Measurements from ENCODE around the gene PPM1K.

PPM1K gene

DNA sequence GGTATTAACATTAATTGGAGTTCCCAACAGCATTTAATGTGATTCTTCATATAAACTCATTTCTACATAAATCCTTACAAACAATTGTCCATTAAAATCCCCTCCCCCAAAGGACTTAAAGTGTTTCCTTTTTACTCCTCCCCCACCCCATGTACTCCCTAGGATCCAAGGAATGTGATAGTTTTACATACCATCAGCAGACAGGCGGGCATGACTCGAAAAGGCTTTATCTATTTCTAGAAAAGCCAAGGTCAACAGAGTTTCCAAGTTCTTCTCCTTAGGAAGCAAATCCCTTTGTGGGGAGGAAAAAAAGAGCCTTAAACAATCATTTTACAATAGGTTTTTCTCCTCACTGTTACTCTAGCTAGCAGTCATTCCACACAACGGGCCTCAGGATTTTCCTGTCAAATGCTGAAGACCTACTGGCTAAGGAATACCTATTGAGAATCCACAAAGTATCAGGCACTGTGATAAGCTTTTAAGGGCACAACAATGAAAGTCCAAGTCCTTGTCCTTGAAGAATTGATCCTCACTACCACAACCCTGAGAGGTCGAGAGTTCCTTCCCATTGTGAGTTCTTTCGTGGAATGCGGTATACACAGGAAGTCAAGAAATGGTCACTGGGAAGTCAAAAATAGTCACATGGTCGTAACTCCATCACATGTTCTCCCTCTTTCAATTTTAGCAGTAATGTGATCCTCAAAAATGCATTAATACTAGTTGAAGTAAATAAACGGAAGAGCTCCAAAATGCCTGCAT, 7.2 kb downstream of the PPM1K start:
- DNase-seq (ENCODE audit: low spot score), result no peak

DNA sequence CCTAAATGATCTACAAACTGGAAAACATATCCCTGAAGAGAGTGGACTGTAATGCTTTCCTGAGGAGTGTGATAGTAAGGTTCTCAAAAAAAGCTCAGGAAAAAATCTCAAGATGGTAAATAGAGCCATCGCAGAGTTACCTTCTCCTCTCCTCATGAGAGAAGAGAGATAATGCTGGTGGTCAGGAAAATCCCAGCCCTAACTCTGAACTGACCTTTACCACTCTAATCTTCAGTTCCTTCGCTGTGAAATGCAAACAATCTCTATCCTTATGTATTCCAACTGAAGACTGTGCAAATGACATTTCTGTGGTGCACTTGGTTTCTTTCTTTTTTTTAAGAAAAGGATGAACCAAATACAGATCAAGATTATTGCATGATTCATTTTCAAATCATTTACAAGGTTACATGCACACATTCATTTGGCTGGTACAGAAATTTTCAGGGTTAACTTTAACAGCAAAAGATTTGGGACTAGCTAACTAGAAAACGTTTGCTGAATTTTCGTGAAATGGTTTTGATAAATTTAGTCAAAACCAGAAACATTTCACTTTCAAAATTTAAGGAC, 8.3 kb downstream of the PPM1K start:
- DNase-seq (ENCODE audit: low spot score), result no peak

DNA sequence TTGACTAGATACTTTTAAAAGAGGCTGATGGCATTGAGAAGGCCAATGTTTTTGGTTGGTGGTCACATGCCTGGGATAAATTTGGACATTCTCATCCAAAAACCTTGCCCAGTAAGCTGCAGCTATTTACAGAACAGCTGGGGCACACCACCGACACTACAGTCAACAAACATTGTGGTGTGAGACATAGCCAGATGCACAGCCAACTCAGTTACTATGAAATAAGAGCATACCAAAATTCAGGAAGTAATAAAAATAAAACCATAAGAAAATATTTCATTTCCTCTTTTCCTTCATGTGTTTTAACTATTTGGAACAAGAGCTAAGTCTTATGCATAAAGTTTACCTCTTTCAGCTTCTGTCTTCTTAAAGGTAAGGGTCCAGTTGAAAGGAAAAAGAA, 8.8 kb downstream of the PPM1K start:
- DNase-seq (ENCODE audit: low spot score), result no peak

GRCh38 chr4:88268913-88269312, 15.4 kb downstream of the PPM1K start:
- DNase-seq (ENCODE audit: low spot score), result no peak

GRCh38 chr4:88264336-88264735, 20.0 kb downstream of the PPM1K start:
- no peak for DNase-seq (ENCODE audit: low spot score)

GRCh38 chr4:88257726-88258125, 26.6 kb downstream of the PPM1K start:
- no peak for DNase-seq (ENCODE audit: low spot score)

GRCh38 chr4:88255111-88255510, 29.2 kb downstream of the PPM1K start:
- no peak for DNase-seq (ENCODE audit: low spot score)

GRCh38 chr4:88251924-88252323, 32.4 kb downstream of the PPM1K start:
- DNase-seq (ENCODE audit: low spot score), result no peak

DNA sequence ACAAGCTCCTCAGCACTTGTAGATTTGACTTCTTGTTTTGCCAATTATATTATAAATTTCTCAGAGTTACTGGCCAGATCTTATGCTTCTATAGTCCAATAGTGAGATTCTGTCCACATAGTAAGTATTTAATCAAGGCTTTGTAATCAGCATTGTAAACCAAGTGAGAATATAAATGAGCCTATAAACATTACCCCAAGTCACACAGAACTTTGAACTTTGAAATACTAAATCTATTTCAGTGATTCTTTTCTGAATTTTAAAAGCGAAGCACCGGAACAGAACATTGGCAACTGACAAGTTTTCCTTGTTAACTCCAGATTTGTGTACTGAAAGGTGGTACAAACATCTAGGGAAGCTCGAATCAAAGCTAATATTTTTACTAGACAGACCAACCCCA, 37.2 kb downstream of the PPM1K start:
- no peak for DNase-seq (ENCODE audit: low spot score)

DNA sequence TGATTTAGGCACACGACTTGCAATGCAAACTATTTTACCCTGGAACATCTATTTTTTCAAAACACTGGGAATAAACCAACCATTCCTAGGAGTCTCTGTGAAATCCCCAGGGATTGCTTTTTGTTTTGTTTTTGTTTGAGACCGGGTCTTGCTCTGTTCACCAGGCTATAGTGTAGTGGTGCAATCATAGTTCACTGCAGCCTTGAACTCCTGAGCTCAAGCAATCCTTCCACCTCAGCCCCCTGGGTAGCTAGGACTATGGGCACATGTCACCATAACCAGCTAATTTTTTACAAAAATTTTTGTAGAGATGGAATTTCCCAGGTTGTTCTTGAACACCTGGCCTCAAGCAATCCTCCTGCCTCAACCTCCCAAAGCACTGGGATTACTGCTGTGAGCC, 37.8 kb downstream of the PPM1K start:
- DNase-seq (ENCODE audit: low spot score), result no peak

- peak; percentile 36 for DNase-seq (ENCODE audit: low spot score)
Measured at GRCh38 chr4:88244816-88245579, 39.4 kb downstream of the PPM1K start.

- DNase-seq (ENCODE audit: low spot score), result no peak
Measured at GRCh38 chr4:88244056-88244455, 40.3 kb downstream of the PPM1K start.

DNA sequence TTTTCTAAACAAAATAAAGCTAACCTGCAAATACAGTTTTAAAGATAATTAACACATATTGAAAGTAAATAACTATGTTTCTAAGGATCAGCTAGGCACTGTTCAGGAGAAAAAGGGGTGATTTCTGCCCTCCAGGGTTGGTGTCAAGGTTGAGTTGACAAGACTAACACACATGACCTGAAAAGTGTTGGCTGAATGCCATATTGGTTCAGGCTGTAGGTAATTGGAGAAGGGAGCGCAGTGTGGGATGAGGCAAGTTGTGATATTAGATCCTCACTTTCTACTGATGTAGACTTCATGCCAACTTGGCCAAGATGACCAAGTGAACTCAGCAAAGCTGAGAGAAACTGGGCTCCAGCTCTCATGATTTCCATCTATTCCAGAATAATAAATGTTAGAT, 42.2 kb downstream of the PPM1K start:
- DNase-seq (ENCODE audit: low spot score), result no peak

DNA sequence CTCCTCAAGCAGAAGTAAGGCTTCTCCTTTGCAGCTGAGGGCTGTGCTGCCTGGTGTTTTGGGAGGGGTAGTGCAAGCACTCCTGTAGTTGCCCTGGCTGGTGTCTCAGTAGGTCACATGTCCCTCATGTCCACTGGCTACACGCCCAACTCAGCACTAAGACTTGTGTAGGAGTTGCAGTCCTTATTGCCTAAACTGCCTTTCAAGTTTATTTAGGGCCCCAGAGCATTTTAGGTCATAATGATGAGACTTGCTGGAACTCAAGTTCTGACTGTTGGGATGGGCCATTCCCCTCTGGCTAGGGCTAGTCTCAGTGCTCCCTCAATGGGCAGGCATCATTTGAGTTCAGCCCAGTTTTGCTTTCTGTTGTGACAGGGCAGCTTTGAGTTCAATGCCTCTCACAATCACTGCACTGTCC, 44.1 kb downstream of the PPM1K start:
- no peak for DNase-seq (ENCODE audit: low spot score)

- no peak for DNase-seq (ENCODE audit: low spot score)
Measured at GRCh38 chr4:88230969-88231771, 53.2 kb downstream of the PPM1K start.

DNA sequence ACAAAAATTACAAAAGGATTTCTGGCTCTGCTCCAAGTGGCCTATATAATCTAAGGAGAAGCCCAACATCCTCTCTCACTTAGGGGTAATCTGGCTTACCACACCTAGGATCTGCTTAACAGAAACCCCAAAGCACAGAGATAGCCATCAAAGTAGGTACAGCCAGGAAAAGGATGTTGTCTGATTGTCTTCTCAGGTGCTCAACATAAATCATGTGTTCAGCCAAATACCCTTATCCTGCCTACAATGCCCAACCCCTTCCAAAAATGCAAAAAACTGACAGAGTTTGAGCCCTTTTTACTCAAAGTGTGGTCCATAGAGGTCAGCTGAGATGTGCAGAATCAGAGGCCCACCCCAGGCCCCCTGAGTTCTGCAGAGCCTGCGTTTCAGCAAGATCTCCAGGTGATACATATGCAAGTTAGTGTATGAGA, 53.9 kb downstream of the PPM1K start:
- no peak for DNase-seq (ENCODE audit: low spot score)

GRCh38 chr4:88227734-88228133, 56.6 kb downstream of the PPM1K start:
- no peak for DNase-seq (ENCODE audit: low spot score)

DNA sequence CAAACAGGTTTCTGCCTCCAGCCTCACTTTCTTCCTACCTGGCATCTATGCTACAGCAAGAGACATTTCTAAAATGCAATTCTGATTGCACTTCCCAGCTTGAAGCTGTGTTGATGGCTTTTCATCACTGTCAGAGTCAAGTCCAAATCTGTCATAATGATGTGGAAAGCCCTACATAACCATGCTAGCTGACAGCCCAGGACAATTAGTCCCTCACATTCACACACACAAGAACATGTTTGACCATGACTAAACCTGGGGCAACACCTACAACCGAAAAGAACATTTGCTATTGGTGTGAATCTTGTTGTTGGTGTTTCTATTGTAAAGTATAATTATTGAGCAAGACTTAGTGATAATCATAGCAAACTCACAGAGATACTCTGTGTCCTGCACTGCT, 58.2 kb downstream of the PPM1K start:
- DNase-seq (ENCODE audit: low spot score), result no peak

DNA sequence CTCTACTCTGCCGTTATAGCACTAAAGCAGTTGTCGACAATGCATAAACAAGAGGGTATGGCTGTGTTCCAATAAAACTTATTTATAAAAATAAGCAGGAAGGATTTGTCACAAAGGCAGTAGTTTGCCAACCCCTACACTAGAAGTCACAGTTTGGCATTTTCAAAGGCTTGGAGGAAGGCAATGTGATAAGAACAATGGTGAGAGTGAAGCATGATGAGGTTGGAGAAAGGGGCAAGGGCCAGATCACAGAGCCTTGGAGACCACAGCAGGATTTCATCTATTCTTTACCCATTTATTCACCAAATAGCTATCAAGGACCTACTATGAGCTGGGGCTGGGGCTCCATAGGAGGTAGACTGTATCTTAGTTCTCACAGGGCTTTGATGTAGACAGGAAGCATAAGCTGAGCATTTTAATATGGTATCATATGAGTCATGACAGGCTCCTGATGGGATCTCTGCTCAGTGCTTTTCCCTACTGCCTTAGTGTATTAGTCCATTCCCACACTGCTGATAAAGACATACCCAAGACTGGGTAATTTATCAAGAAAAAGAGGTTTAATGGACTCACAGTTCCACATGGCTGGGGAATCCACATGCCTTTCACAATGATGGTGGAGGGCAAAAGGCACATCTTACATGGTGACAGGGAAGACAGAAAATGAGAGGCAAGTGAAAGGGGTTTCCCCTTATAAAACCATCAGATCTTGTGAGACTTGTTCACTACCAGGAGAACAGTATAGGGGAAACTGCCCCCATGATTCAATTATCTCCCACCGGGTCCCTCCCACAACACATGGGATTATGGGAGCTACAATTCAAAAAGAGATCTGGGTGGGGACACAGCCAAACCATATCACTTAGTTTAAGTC, 58.9 kb downstream of the PPM1K start:
- DNase-seq (ENCODE audit: low spot score), result no peak

DNA sequence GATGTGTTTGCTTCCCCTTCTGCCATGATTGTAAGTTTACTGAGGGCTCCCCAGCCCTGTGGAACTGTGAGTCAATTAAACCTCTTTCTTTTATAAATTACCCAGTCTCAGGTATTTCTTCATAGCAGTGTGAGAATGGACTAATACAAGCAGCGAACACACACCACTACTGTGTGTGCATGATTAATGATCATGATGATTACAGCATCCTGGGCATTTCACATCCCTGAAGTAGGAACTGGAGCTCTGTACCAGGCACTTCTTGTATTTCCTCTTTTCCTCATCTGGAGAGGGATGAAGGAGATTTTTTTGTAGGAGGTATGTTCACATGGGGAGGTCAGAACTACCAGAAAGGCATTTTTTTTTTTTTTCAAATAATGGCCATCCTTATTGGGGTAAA, 60.8 kb downstream of the PPM1K start:
- DNase-seq (ENCODE audit: low spot score), result no peak

- peak; percentile 59 for DNase-seq (ENCODE audit: low spot score)
Measured at GRCh38 chr4:88219099-88219498, 65.3 kb downstream of the PPM1K start.

Data from CD4-positive, alpha-beta T cell treated with Interleukin-6 at 100 ng/mL for 8 hours (primary cell).